ENCODE data around the gene RRP1.

Gene RRP1

GRCh38 chr21:43801006-43801783 lies 11.8 kb downstream of the RRP1 start:
- H3K4me3 ChIP-seq (ENCODE audit: low read depth, low read length): no peak overlapping the region
- DNase-seq (ENCODE audit: low read depth, low spot score): no peak
- no peak for TF ChIP-seq CTCF (IDR thresholded peaks at IDR 0.05; ENCODE audit: insufficient read depth, low read length, missing control alignments)
- ChIA-PET CTCF (interaction anchor here (1.0 kb wide), 1 partner anchor 13 kb away, joined by 3 read pairs; no protein-coding TSS in a partner anchor), POLR2A (no interaction called here)

GRCh38 chr21:43802713-43803313 lies 13.4 kb downstream of the RRP1 start:
- CTCF ChIA-PET: no interaction called here
- H3K4me3 ChIP-seq (ENCODE audit: low read depth, low read length): no peak overlapping the region
- DNase-seq (ENCODE audit: low read depth, low spot score): no peak
- POLR2A ChIA-PET: no interaction called here
- TF ChIP-seq CTCF (IDR thresholded peaks at IDR 0.05; ENCODE audit: insufficient read depth, low read length, missing control alignments): no peak

GRCh38 chr21:43803558-43804300 lies 14.4 kb downstream of the RRP1 start:
- TF ChIP-seq CTCF (IDR thresholded peaks at IDR 0.05; ENCODE audit: insufficient read depth, low read length, missing control alignments): no peak
- DNase-seq (ENCODE audit: low read depth, low spot score): no peak
- H3K4me3 ChIP-seq (ENCODE audit: low read depth, low read length): no peak overlapping the region
- CTCF ChIA-PET: no interaction called here
- POLR2A ChIA-PET: no interaction called here

GRCh38 chr21:43805275-43805800 lies 16.0 kb downstream of the RRP1 start:
- no peak for TF ChIP-seq CTCF (IDR thresholded peaks at IDR 0.05; ENCODE audit: insufficient read depth, low read length, missing control alignments)
- no peak for DNase-seq (ENCODE audit: low read depth, low spot score)
- CTCF ChIA-PET: no interaction called here
- POLR2A ChIA-PET: no interaction called here
- no peak overlapping the region for H3K4me3 ChIP-seq (ENCODE audit: low read depth, low read length)

- no peak overlapping the region for H3K4me3 ChIP-seq (ENCODE audit: low read depth, low read length)
- no peak for DNase-seq (ENCODE audit: low read depth, low spot score)
- TF ChIP-seq CTCF (IDR thresholded peaks at IDR 0.05; ENCODE audit: insufficient read depth, low read length, missing control alignments): no peak
- ChIA-PET POLR2A (no interaction called here), CTCF (interaction anchor here (0.6 to 1.1 kb wide), 4 partner anchors 12 to 169 kb away, joined by 3 to 5 read pairs (median 3); partner anchors contain the start of gene RRP1)
Measured at GRCh38 chr21:43806017-43806710, 16.8 kb downstream of the RRP1 start.

Data from AG04449 (cell line).